Thyroid gland (tissue), 4 donors: Measurements from ENCODE around the gene MAPT. TPM values are rescaled to one million over a fixed set of nuclear protein-coding genes. Genes with fewer than 3 reads are reported as not detected.

Experiments used
- DNase-seq, 2 donors: peaks; one replicate each; pipeline ENCODE4 v3.0.0-alpha.2; 2019
- H3K27ac ChIP-seq, 3 donors: fragments of 200-600 bp; sonication (generic); 1 replicate in 2 of 3; 2 replicates in 1 of 3; pipeline ENCODE4 v1.5.1; 2016 to 2019; ENCODE audit warnings: mild to moderate bottlenecking in 1 of 3, moderate library complexity in 1 of 3
- H3K27me3 ChIP-seq: fragments of 200-600 bp; sonication (generic); one replicate; pipeline ENCODE4 v1.5.1; 2019
- H3K36me3 ChIP-seq, 2 donors: fragments of 200-600 bp; sonication (generic); one replicate each; pipeline ENCODE4 v1.5.1; 2016 to 2019
- H3K4me1 ChIP-seq, 2 donors: fragments of 200-600 bp; sonication (generic); one replicate each; pipeline ENCODE4 v1.5.1; 2017 to 2019
- H3K4me3 ChIP-seq, 3 donors: fragments of 200-600 bp; sonication (generic); replicated peaks in 1 of 3; 1 replicate in 2 of 3; 2 replicates in 1 of 3; pipeline ENCODE4 v1.5.1; 2016; ENCODE audit warnings: mild to moderate bottlenecking in 1 of 3
- H3K9me3 ChIP-seq: fragments of 200-600 bp; sonication (generic); one replicate; pipeline ENCODE4 v1.5.1; 2017
- CTCF ChIP-seq, 6 experiments: fragments of 200-600 bp in 3 of 6; fragments of 450-650 bp in 3 of 6; sonication (generic) in 3 of 6; IDR thresholded peaks; one replicate each; pipeline ENCODE4 v1.5.1; 2016 to 2019; ENCODE audit warnings: antibody characterized with exemption in 6 of 6, mild to moderate bottlenecking in 2 of 6, inconsistent platforms in 1 of 6, moderate library complexity in 1 of 6
- POLR2A ChIP-seq, 2 donors: fragments of 450-650 bp; IDR thresholded peaks; one replicate each; pipeline ENCODE4 v1.6.1; 2017; ENCODE audit warnings: antibody characterized with exemption in 2 of 2, mild to moderate bottlenecking in 2 of 2, moderate library complexity in 1 of 2
- WGBS, 2 donors: methylation state at CpG; one replicate each; pipeline ENCODE4 v1.1.5; 2017; 5-methylcytosine and 5-hydroxymethylcytosine counted together
- intact Hi-C: fragments of 100-400 bp; cut with DNase I; formaldehyde crosslinking; loops from one replicate; pipeline ENCODE4 v1.15.1; 2023
- total RNA-seq, 4 donors: library from RNA; depleted of rRNA; stranded (reverse); fragments of >200 nt; gene quantifications; one replicate each; pipeline ENCODE4 v1.2.3, GENCODE V29; 2016

Gene MAPT
- total RNA-seq, 4 donors from 2014 or later = 0.54 to 1.8 (median 0.92) TPM

- no peak for DNase-seq
- TF ChIP-seq CTCF (IDR thresholded peaks at IDR 0.05) (no peak), POLR2A (IDR thresholded peaks at IDR 0.05) (no peak)
- WGBS, 2 donors = 88 to 92% methylated on average over 6 of the region's 6 CpGs
- Histone ChIP-seq H3K9me3 (no peaks in the 10 kb centered on the region), H3K27ac (no peak overlapping the region), H3K36me3 (no peaks in the 10 kb centered on the region), H3K4me1 (no peaks in the 10 kb centered on the region), H3K27me3 (no peaks in the 10 kb centered on the region), H3K4me3 (no peak overlapping the region)
- intact Hi-C loops = no loop called here
Measured at GRCh38 chr17:45980855-45981254, 86.5 kb downstream of the MAPT start.

- Histone ChIP-seq H3K9me3 (no peaks in the 10 kb centered on the region), H3K36me3 (no peaks in the 10 kb centered on the region), H3K27ac (no peak overlapping the region), H3K27me3 (no peaks in the 10 kb centered on the region), H3K4me1 (no peaks in the 10 kb centered on the region), H3K4me3 (no peak overlapping the region)
- no peak for DNase-seq
- WGBS, 2 donors = 53 to 67% methylated on average over 7 of the region's 7 CpGs
- intact Hi-C loops = no loop called here
- TF ChIP-seq POLR2A (IDR thresholded peaks at IDR 0.05) (no peak), CTCF (IDR thresholded peaks at IDR 0.05) (no peak)
Measured at GRCh38 chr17:45981306-45981705, 87.0 kb downstream of the MAPT start.

GRCh38 chr17:45982791-45983613, 88.6 kb downstream of the MAPT start:
- Histone ChIP-seq H3K27ac (no peak overlapping the region), H3K36me3 (no peaks in the 10 kb centered on the region), H3K4me3 (no peak overlapping the region), H3K9me3 (no peaks in the 10 kb centered on the region), H3K27me3 (no peaks in the 10 kb centered on the region), H3K4me1 (no peaks in the 10 kb centered on the region)
- DNase-seq = no peak
- TF ChIP-seq CTCF (IDR thresholded peaks at IDR 0.05) (no peak), POLR2A (IDR thresholded peaks at IDR 0.05) (no peak)
- intact Hi-C loops = no loop called here
- 86 to 93% methylated on average over 28 to 37 of the region's 41 CpGs for WGBS, 2 donors

- no peak for TF ChIP-seq POLR2A (IDR thresholded peaks at IDR 0.05)
- Histone ChIP-seq H3K36me3 (no peaks in the 10 kb centered on the region), H3K4me3 (no peak overlapping the region), H3K4me1 (no peaks in the 10 kb centered on the region), H3K9me3 (no peaks in the 10 kb centered on the region), H3K27me3 (no peaks in the 10 kb centered on the region), H3K27ac (no peak overlapping the region)
- intact Hi-C loops = no loop called here
- DNase-seq = no peak
- WGBS, 2 donors = 80 to 86% methylated on average over 25 to 31 of the region's 31 CpGs
Measured at GRCh38 chr17:45983614-45984310, 89.4 kb downstream of the MAPT start.

GRCh38 chr17:45984368-45984767, 90.0 kb downstream of the MAPT start:
- DNase-seq = no peak
- WGBS, 2 donors = 85 to 98% methylated on average over 5 of the region's 5 CpGs
- intact Hi-C loops = no loop called here
- Histone ChIP-seq H3K9me3 (no peaks in the 10 kb centered on the region), H3K36me3 (no peaks in the 10 kb centered on the region), H3K27ac (no peak overlapping the region), H3K4me3 (no peak overlapping the region), H3K4me1 (no peaks in the 10 kb centered on the region), H3K27me3 (no peaks in the 10 kb centered on the region)
- TF ChIP-seq CTCF (IDR thresholded peaks at IDR 0.05) (no peak), POLR2A (IDR thresholded peaks at IDR 0.05) (no peak)
